ENCODE data around the gene TEAD1. TPM values are rescaled to one million over a fixed set of nuclear protein-coding genes. Genes with fewer than 3 reads are reported as not detected.
"Not testable (repeated sequence)": the region's sequence is repeated elsewhere in the genome, so short reads cannot be mapped to it uniquely, and the experiment has no call there.

The TEAD1 gene
- total RNA-seq, 1 donor from 2014 or later = 51.9 TPM

DNA sequence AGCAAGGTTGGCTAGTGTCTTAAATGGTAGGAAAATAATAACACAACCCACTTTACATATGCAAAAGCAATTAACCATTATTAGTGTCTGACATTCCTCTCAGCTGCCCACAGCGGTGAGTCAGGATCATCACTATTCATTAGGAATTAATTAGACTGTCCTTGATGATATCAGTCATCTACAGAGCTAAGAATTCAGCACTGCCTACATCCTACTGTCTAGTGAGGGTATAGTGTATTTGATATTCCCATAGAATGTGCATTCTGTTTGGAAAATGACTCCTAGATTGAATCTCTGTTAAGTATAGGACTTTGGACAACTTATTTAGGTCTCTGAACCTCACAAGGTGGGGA is 82.2 kb downstream of the TEAD1 start:
- TF ChIP-seq, protein P1, sequence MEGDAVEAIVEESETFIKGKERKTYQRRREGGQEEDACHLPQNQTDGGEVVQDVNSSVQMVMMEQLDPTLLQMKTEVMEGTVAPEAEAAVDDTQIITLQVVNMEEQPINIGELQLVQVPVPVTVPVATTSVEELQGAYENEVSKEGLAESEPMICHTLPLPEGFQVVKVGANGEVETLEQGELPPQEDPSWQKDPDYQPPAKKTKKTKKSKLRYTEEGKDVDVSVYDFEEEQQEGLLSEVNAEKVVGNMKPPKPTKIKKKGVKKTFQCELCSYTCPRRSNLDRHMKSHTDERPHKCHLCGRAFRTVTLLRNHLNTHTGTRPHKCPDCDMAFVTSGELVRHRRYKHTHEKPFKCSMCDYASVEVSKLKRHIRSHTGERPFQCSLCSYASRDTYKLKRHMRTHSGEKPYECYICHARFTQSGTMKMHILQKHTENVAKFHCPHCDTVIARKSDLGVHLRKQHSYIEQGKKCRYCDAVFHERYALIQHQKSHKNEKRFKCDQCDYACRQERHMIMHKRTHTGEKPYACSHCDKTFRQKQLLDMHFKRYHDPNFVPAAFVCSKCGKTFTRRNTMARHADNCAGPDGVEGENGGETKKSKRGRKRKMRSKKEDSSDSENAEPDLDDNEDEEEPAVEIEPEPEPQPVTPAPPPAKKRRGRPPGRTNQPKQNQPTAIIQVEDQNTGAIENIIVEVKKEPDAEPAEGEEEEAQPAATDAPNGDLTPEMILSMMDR (IDR thresholded peaks at IDR 0.05) = no peak
- H3K36me3 ChIP-seq = no peaks in the 10 kb centered on the region
- intact Hi-C loops (cut with DNase I) = no loop called here
- peaks cover 15% of the 10 kb centered on the region for H3K4me1 ChIP-seq
- ATAC-seq = no peak
- H3K27me3 ChIP-seq (ENCODE audit: low read depth) = no peaks in the 10 kb centered on the region
- no peaks in the 10 kb centered on the region for H3K9me3 ChIP-seq
- no peak overlapping the region for H3K4me3 ChIP-seq
- H3K27ac ChIP-seq = no peak overlapping the region
- no peak for DNase-seq

DNA sequence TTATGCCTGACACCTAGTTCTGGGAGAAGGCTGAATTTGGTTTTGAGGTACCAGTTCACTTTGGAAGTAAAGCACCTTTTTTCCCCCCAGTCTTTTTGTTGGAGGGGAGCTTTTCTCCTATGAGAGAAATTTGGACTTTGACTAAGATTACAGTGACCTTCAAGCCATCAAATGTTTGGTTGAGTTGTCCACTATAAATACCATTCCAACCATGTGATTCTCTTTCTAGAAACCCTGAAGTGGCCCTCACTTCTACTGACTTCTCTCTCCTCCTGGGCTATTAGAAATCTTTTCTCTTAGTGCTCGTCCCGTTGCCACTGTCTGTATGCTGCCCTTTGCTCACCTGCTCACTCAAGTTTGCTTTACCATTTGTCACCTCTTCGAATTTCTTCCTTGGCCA is 82.6 kb downstream of the TEAD1 start:
- Histone ChIP-seq H3K4me1 (peaks cover 15% of the 10 kb centered on the region), H3K9me3 (no peaks in the 10 kb centered on the region), H3K27me3 (ENCODE audit: low read depth) (no peaks in the 10 kb centered on the region), H3K27ac (no peak overlapping the region), H3K4me3 (no peak overlapping the region), H3K36me3 (no peaks in the 10 kb centered on the region)
- TF ChIP-seq, protein P1 (IDR thresholded peaks at IDR 0.05) = no peak
- ATAC-seq (no peak), DNase-seq (no peak)
- intact Hi-C loops (cut with DNase I) = no loop called here

- TF ChIP-seq, protein P1 (IDR thresholded peaks at IDR 0.05) = no peak
- ATAC-seq (no peak), DNase-seq (no peak)
- no peaks in the 10 kb centered on the region for H3K36me3 ChIP-seq
- no peak overlapping the region for H3K4me3 ChIP-seq
- no peaks in the 10 kb centered on the region for H3K9me3 ChIP-seq
- no peak overlapping the region for H3K27ac ChIP-seq
- peaks cover 15% of the 10 kb centered on the region for H3K4me1 ChIP-seq
- intact Hi-C loops (cut with DNase I) = no loop called here
- H3K27me3 ChIP-seq (ENCODE audit: low read depth) = no peaks in the 10 kb centered on the region
These were observed 83.2 kb downstream of the TEAD1 start for GRCh38 chr11:12757416-12757815.

- H3K27me3 ChIP-seq (ENCODE audit: low read depth); H3K9me3 ChIP-seq; H3K36me3 ChIP-seq; ATAC-seq; H3K4me3 ChIP-seq; intact Hi-C loops (cut with DNase I); DNase-seq; H3K27ac ChIP-seq: not testable (repeated sequence)
- peaks cover 15% of the 10 kb centered on the region for H3K4me1 ChIP-seq
These were observed 83.9 kb downstream of the TEAD1 start for GRCh38 chr11:12758117-12758516.

DNA sequence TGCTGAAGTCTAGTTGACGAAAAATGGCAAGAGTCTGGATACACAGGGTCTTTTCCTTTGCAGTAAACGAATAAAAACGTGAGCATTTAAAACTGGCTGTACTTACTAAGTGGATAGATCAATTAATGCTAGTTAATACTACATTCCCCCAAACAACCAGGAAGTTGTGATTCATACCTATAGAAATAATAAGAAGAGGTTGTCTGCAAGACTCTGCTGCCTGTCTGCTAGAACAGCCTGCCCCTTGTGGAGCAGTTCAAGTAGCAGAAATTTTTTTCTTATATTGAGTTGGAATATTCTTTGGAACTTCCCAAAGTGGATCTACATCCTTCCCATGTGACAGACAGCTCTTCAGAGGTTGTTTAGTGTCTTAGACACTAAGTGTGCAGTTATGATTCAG is 86.8 kb downstream of the TEAD1 start:
- ATAC-seq = no peak
- H3K27me3 ChIP-seq (ENCODE audit: low read depth) = no peaks in the 10 kb centered on the region
- no peaks in the 10 kb centered on the region for H3K9me3 ChIP-seq
- DNase-seq = no peak
- H3K36me3 ChIP-seq = peaks cover 17% of the 10 kb centered on the region
- TF ChIP-seq, protein P1 (IDR thresholded peaks at IDR 0.05) = no peak
- H3K4me3 ChIP-seq = no peak overlapping the region
- no peak overlapping the region for H3K27ac ChIP-seq
- intact Hi-C loops (cut with DNase I) = no loop called here
- no peaks in the 10 kb centered on the region for H3K4me1 ChIP-seq

DNA sequence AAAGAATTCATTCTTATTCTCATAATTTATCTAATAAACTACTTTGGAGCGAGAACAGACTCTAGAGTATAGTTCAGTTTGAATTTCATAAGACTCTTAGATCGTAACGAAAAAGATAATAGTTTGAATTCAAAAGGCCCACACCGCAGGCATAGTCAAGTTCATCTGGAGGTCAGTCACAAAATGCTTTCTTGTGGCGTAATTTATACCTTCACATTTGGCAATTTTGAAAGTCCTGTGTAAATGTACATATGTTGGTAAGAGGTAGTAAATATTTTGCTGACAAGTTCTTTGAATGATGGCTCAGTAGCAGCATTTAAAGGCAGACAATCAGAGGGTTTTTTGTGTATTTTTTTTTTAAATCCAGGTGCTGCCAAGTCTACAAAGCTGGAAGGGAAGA is 88.1 kb downstream of the TEAD1 start:
- intact Hi-C loops (cut with DNase I) = no loop called here
- no peaks in the 10 kb centered on the region for H3K9me3 ChIP-seq

More for the DNA sequence above, 88.1 kb downstream of the TEAD1 start:
- no peaks in the 10 kb centered on the region for H3K4me1 ChIP-seq
- TF ChIP-seq, protein P1 (IDR thresholded peaks at IDR 0.05) = no peak
- DNase-seq (no peak), ATAC-seq (no peak)
- peaks cover 18% of the 10 kb centered on the region for H3K36me3 ChIP-seq
- H3K27me3 ChIP-seq (ENCODE audit: low read depth) = no peaks in the 10 kb centered on the region
- H3K27ac ChIP-seq = no peak overlapping the region
- H3K4me3 ChIP-seq = no peak overlapping the region
